ENCODE results near the gene OPALIN.
"Not testable (repeated sequence)": the region's sequence is repeated elsewhere in the genome, so short reads cannot be mapped to it uniquely, and the experiment has no call there.

OPALIN gene

GRCh38 chr10:96319754-96320474 is 38.9 kb downstream of the OPALIN start:
- peaks cover 18% of the 10 kb centered on the region for H3K27me3 ChIP-seq (ENCODE audit: insufficient read depth, low read length)
- no peaks in the 10 kb centered on the region for H3K4me1 ChIP-seq (ENCODE audit: insufficient read depth, low read length)
- no peaks in the 10 kb centered on the region for H3K36me3 ChIP-seq (ENCODE audit: insufficient read depth, low read length)
- H3K4me3 ChIP-seq (ENCODE audit: low read length) = no peak overlapping the region
- no peak overlapping the region for H2AFZ ChIP-seq (ENCODE audit: low read depth, low read length)
- no peaks in the 10 kb centered on the region for H3K9me3 ChIP-seq (ENCODE audit: low read length)

GRCh38 chr10:96317067-96317833 is 41.6 kb downstream of the OPALIN start:
- H3K9me3 ChIP-seq (ENCODE audit: low read length) = no peaks in the 10 kb centered on the region
- no peak overlapping the region for H2AFZ ChIP-seq (ENCODE audit: low read depth, low read length)
- no peaks in the 10 kb centered on the region for H3K4me1 ChIP-seq (ENCODE audit: insufficient read depth, low read length)

GRCh38 chr10:96313344-96313743 is 45.5 kb downstream of the OPALIN start:
- H3K4me1 ChIP-seq (ENCODE audit: insufficient read depth, low read length) = peaks cover 17% of the 10 kb centered on the region
- H3K4me3 ChIP-seq (ENCODE audit: low read length) = no peak overlapping the region
- no peaks in the 10 kb centered on the region for H3K27me3 ChIP-seq (ENCODE audit: insufficient read depth, low read length)
- no peaks in the 10 kb centered on the region for H3K9me3 ChIP-seq (ENCODE audit: low read length)
- H3K36me3 ChIP-seq (ENCODE audit: insufficient read depth, low read length) = no peaks in the 10 kb centered on the region
- no peak overlapping the region for H2AFZ ChIP-seq (ENCODE audit: low read depth, low read length)

More at GRCh38 chr10:96317067-96317833, 41.6 kb downstream of the OPALIN start:
- H3K4me3 ChIP-seq (ENCODE audit: low read length) = no peak overlapping the region
- no peaks in the 10 kb centered on the region for H3K36me3 ChIP-seq (ENCODE audit: insufficient read depth, low read length)
- no peaks in the 10 kb centered on the region for H3K27me3 ChIP-seq (ENCODE audit: insufficient read depth, low read length)

GRCh38 chr10:96311180-96311715 is 47.6 kb downstream of the OPALIN start:
- H3K36me3 ChIP-seq (ENCODE audit: insufficient read depth, low read length) = no peaks in the 10 kb centered on the region
- H3K4me1 ChIP-seq (ENCODE audit: insufficient read depth, low read length) = peaks cover 17% of the 10 kb centered on the region
- no peaks in the 10 kb centered on the region for H3K9me3 ChIP-seq (ENCODE audit: low read length)
- H2AFZ ChIP-seq (ENCODE audit: low read depth, low read length) = no peak overlapping the region
- H3K4me3 ChIP-seq (ENCODE audit: low read length) = no peak overlapping the region
- H3K27me3 ChIP-seq (ENCODE audit: insufficient read depth, low read length) = no peaks in the 10 kb centered on the region

GRCh38 chr10:96310321-96310669 is 48.5 kb downstream of the OPALIN start:
- Histone ChIP-seq H3K9me3 (ENCODE audit: low read length) (no peaks in the 10 kb centered on the region), H3K4me3 (ENCODE audit: low read length) (no peak overlapping the region), H2AFZ (ENCODE audit: low read depth, low read length) (no peak overlapping the region), H3K27me3 (ENCODE audit: insufficient read depth, low read length) (no peaks in the 10 kb centered on the region), H3K4me1 (ENCODE audit: insufficient read depth, low read length) (peaks cover 17% of the 10 kb centered on the region), H3K36me3 (ENCODE audit: insufficient read depth, low read length) (no peaks in the 10 kb centered on the region)

- Histone ChIP-seq H3K4me3 (ENCODE audit: low read length) (no peak overlapping the region), H3K4me1 (ENCODE audit: insufficient read depth, low read length) (peaks cover 17% of the 10 kb centered on the region), H3K36me3 (ENCODE audit: insufficient read depth, low read length) (no peaks in the 10 kb centered on the region), H2AFZ (ENCODE audit: low read depth, low read length) (no peak overlapping the region), H3K9me3 (ENCODE audit: low read length) (no peaks in the 10 kb centered on the region), H3K27me3 (ENCODE audit: insufficient read depth, low read length) (no peaks in the 10 kb centered on the region)
These were observed 49.0 kb downstream of the OPALIN start for GRCh38 chr10:96309628-96310320.

- not testable (repeated sequence) for H2AFZ ChIP-seq (ENCODE audit: low read depth, low read length); H3K36me3 ChIP-seq (ENCODE audit: insufficient read depth, low read length); H3K9me3 ChIP-seq (ENCODE audit: low read length); H3K4me3 ChIP-seq (ENCODE audit: low read length); H3K27me3 ChIP-seq (ENCODE audit: insufficient read depth, low read length)
- H3K4me1 ChIP-seq (ENCODE audit: insufficient read depth, low read length) = peaks cover 17% of the 10 kb centered on the region
These were observed 49.9 kb downstream of the OPALIN start for GRCh38 chr10:96308854-96309253.

- Histone ChIP-seq H2AFZ (ENCODE audit: low read depth, low read length) (no peak overlapping the region), H3K4me1 (ENCODE audit: insufficient read depth, low read length) (peaks cover 18% of the 10 kb centered on the region), H3K4me3 (ENCODE audit: low read length) (no peak overlapping the region), H3K27me3 (ENCODE audit: insufficient read depth, low read length) (peaks cover 2% of the 10 kb centered on the region), H3K9me3 (ENCODE audit: low read length) (no peaks in the 10 kb centered on the region), H3K36me3 (ENCODE audit: insufficient read depth, low read length) (no peaks in the 10 kb centered on the region)
These were observed 52.3 kb downstream of the OPALIN start for GRCh38 chr10:96306516-96306915.

- Histone ChIP-seq H2AFZ (ENCODE audit: low read depth, low read length) (no peak overlapping the region), H3K4me1 (ENCODE audit: insufficient read depth, low read length) (peaks cover 16% of the 10 kb centered on the region), H3K27me3 (ENCODE audit: insufficient read depth, low read length) (peaks cover 5% of the 10 kb centered on the region), H3K4me3 (ENCODE audit: low read length) (no peak overlapping the region), H3K9me3 (ENCODE audit: low read length) (no peaks in the 10 kb centered on the region), H3K36me3 (ENCODE audit: insufficient read depth, low read length) (no peaks in the 10 kb centered on the region)
These were observed 53.8 kb downstream of the OPALIN start for GRCh38 chr10:96305019-96305418.

GRCh38 chr10:96304230-96304629 is 54.6 kb downstream of the OPALIN start, which contains the start of gene DNTT:
DNTT (plus strand) TSS chr10:96304434; CDS start chr10:96304498, 64 bp downstream.
- H3K4me1 ChIP-seq (ENCODE audit: insufficient read depth, low read length) = peaks cover 8% of the 10 kb centered on the region
- no peaks in the 10 kb centered on the region for H3K9me3 ChIP-seq (ENCODE audit: low read length)
- H3K27me3 ChIP-seq (ENCODE audit: insufficient read depth, low read length) = peaks cover 7% of the 10 kb centered on the region
- no peak within 1 kb of the TSS for H3K4me3 ChIP-seq (ENCODE audit: low read length)
- H3K36me3 ChIP-seq (ENCODE audit: insufficient read depth, low read length) = no peaks in the 10 kb centered on the region
- H2AFZ ChIP-seq (ENCODE audit: low read depth, low read length) = no peak within 1 kb of the TSS

GRCh38 chr10:96301616-96302015 is 57.2 kb downstream of the OPALIN start:
- no peak overlapping the region for H2AFZ ChIP-seq (ENCODE audit: low read depth, low read length)
- no peak overlapping the region for H3K4me3 ChIP-seq (ENCODE audit: low read length)
- no peaks in the 10 kb centered on the region for H3K36me3 ChIP-seq (ENCODE audit: insufficient read depth, low read length)
- no peaks in the 10 kb centered on the region for H3K9me3 ChIP-seq (ENCODE audit: low read length)
- peaks cover 4% of the 10 kb centered on the region for H3K4me1 ChIP-seq (ENCODE audit: insufficient read depth, low read length)
- H3K27me3 ChIP-seq (ENCODE audit: insufficient read depth, low read length) = peaks cover 7% of the 10 kb centered on the region

- peaks cover 4% of the 10 kb centered on the region for H3K4me1 ChIP-seq (ENCODE audit: insufficient read depth, low read length)
- no peaks in the 10 kb centered on the region for H3K9me3 ChIP-seq (ENCODE audit: low read length)
- H3K27me3 ChIP-seq (ENCODE audit: insufficient read depth, low read length) = peaks cover 7% of the 10 kb centered on the region
These were observed 59.4 kb downstream of the OPALIN start for GRCh38 chr10:96299383-96299782.

GRCh38 chr10:96298362-96298761 is 60.4 kb downstream of the OPALIN start:
- Histone ChIP-seq H3K4me3 (ENCODE audit: low read length) (no peak overlapping the region), H2AFZ (ENCODE audit: low read depth, low read length) (no peak overlapping the region), H3K9me3 (ENCODE audit: low read length) (no peaks in the 10 kb centered on the region), H3K36me3 (ENCODE audit: insufficient read depth, low read length) (no peaks in the 10 kb centered on the region), H3K27me3 (ENCODE audit: insufficient read depth, low read length) (peaks cover 7% of the 10 kb centered on the region), H3K4me1 (ENCODE audit: insufficient read depth, low read length) (peaks cover 4% of the 10 kb centered on the region)

More at GRCh38 chr10:96299383-96299782, 59.4 kb downstream of the OPALIN start:
- Histone ChIP-seq H3K36me3 (ENCODE audit: insufficient read depth, low read length) (no peaks in the 10 kb centered on the region), H2AFZ (ENCODE audit: low read depth, low read length) (no peak overlapping the region), H3K4me3 (ENCODE audit: low read length) (no peak overlapping the region)
